ENCODE results near the gene DPYSL5.
A peak's percentile ranks its signal among the peaks of the same experiment; 100 is the strongest.

DPYSL5 gene

GRCh38 chr2:26846334-26847306 lies 1.3 kb upstream of the DPYSL5 start:
- peak; percentile 21 to 55 (median 27) for DNase-seq (ENCODE audit: low read depth in 3 of 3)

GRCh38 chr2:26847307-26847654 lies 651 bp upstream of the DPYSL5 start:
- peak in 1 of 3 donors; percentile 2 for DNase-seq (ENCODE audit: low read depth in 3 of 3)

GRCh38 chr2:26848336-26849055 lies 564 bp downstream of the DPYSL5 start:
- DNase-seq (ENCODE audit: low read depth in 3 of 3): peak in 1 of 3 donors; percentile 11

GRCh38 chr2:26849056-26849999 lies 1.4 kb downstream of the DPYSL5 start:
- peak in 1 of 3 donors; percentile 2 for DNase-seq (ENCODE audit: low read depth in 3 of 3)

- no peak for DNase-seq (ENCODE audit: low read depth in 3 of 3)
These were observed 2.1 kb downstream of the DPYSL5 start for GRCh38 chr2:26850000-26850431.

- DNase-seq (ENCODE audit: low read depth in 3 of 3): no peak
These were observed 2.6 kb downstream of the DPYSL5 start for GRCh38 chr2:26850505-26850904.

- no peak for DNase-seq (ENCODE audit: low read depth in 3 of 3)
These were observed 4.7 kb downstream of the DPYSL5 start for GRCh38 chr2:26852405-26853306.

- no peak for DNase-seq (ENCODE audit: low read depth in 3 of 3)
These were observed 5.8 kb downstream of the DPYSL5 start for GRCh38 chr2:26853751-26854150.

- no peak for DNase-seq (ENCODE audit: low read depth in 3 of 3)
These were observed 6.4 kb downstream of the DPYSL5 start for GRCh38 chr2:26854283-26854827.

- no peak for DNase-seq (ENCODE audit: low read depth in 3 of 3)
These were observed 7.5 kb downstream of the DPYSL5 start for GRCh38 chr2:26855466-26855865.

- DNase-seq (ENCODE audit: low read depth in 3 of 3): no peak
These were observed 11.7 kb downstream of the DPYSL5 start for GRCh38 chr2:26859622-26860021.

- no peak for DNase-seq (ENCODE audit: low read depth in 3 of 3)
These were observed 12.4 kb downstream of the DPYSL5 start for GRCh38 chr2:26860211-26860850.

GRCh38 chr2:26861610-26862224 lies 13.8 kb downstream of the DPYSL5 start:
- DNase-seq (ENCODE audit: low read depth in 3 of 3): no peak

- DNase-seq (ENCODE audit: low read depth in 3 of 3): no peak
These were observed 16.3 kb downstream of the DPYSL5 start for GRCh38 chr2:26864226-26864625.

- DNase-seq (ENCODE audit: low read depth in 3 of 3): no peak
These were observed 16.7 kb downstream of the DPYSL5 start for GRCh38 chr2:26864646-26865045.

- no peak for DNase-seq (ENCODE audit: low read depth in 3 of 3)
These were observed 22.7 kb downstream of the DPYSL5 start for GRCh38 chr2:26870585-26871095.

GRCh38 chr2:26873286-26873983 lies 25.5 kb downstream of the DPYSL5 start:
- DNase-seq (ENCODE audit: low read depth in 3 of 3): no peak

GRCh38 chr2:26874514-26874913 lies 26.6 kb downstream of the DPYSL5 start:
- DNase-seq (ENCODE audit: low read depth in 3 of 3): no peak
